ENCODE data around the gene SLC35F2. TPM values are rescaled to one million over a fixed set of nuclear protein-coding genes. Genes with fewer than 3 reads are reported as not detected.

SLC35F2 gene
- total RNA-seq, 4 donors from 2014 or later, result 1.7 to 5.7 (median 3.7) TPM

- TF ChIP-seq CTCF (IDR thresholded peaks at IDR 0.05; ENCODE audit: low read depth), result no peak
Observed at GRCh38 chr11:107849790-107850189, 8.8 kb downstream of the SLC35F2 start.

GRCh38 chr11:107848345-107848744 is 10.2 kb downstream of the SLC35F2 start:
- TF ChIP-seq CTCF (IDR thresholded peaks at IDR 0.05; ENCODE audit: low read depth), result no peak

- TF ChIP-seq CTCF (IDR thresholded peaks at IDR 0.05; ENCODE audit: low read depth), result no peak
Observed at GRCh38 chr11:107847184-107847583, 11.4 kb downstream of the SLC35F2 start.

GRCh38 chr11:107844041-107844440 is 14.5 kb downstream of the SLC35F2 start:
- no peak for TF ChIP-seq CTCF (IDR thresholded peaks at IDR 0.05; ENCODE audit: low read depth)

- no peak for TF ChIP-seq CTCF (IDR thresholded peaks at IDR 0.05; ENCODE audit: low read depth)
Observed at GRCh38 chr11:107842412-107843100, 16.0 kb downstream of the SLC35F2 start.

GRCh38 chr11:107840129-107840484 is 18.5 kb downstream of the SLC35F2 start:
- TF ChIP-seq CTCF (IDR thresholded peaks at IDR 0.05; ENCODE audit: low read depth), result no peak

GRCh38 chr11:107836851-107837250 is 21.7 kb downstream of the SLC35F2 start:
- no peak for TF ChIP-seq CTCF (IDR thresholded peaks at IDR 0.05; ENCODE audit: low read depth)

Measured in subcutaneous adipose tissue (tissue), 4 donors.